HG02885 (cell line): ENCODE results near the gene TRIM37.
"Not testable (repeated sequence)": the region's sequence is repeated elsewhere in the genome, so short reads cannot be mapped to it uniquely, and the experiment has no call there.

Experiments used
- ATAC-seq: cut with Tn5 transposase; IDR thresholded peaks from one replicate; pipeline ENCODE4 v1.9.1; 2021; ENCODE audit warnings: mild to moderate bottlenecking; ENCODE audit not compliant: unreplicated experiment, poor library complexity

Gene TRIM37

GRCh38 chr17:58965221-58965620 lies 141.5 kb downstream of the TRIM37 start:
- no peak for ATAC-seq

GRCh38 chr17:58960068-58960467 lies 146.6 kb downstream of the TRIM37 start:
- ATAC-seq, result no peak

- not testable (repeated sequence) for ATAC-seq
Observed at GRCh38 chr17:58957725-58958073, 149.0 kb downstream of the TRIM37 start.

GRCh38 chr17:58956997-58957724 lies 149.5 kb downstream of the TRIM37 start:
- ATAC-seq, result no peak

- not testable (repeated sequence) for ATAC-seq
Observed at GRCh38 chr17:58954358-58954757, 152.3 kb downstream of the TRIM37 start.

GRCh38 chr17:58947824-58948223 lies 158.9 kb downstream of the TRIM37 start:
- ATAC-seq, result no peak

- ATAC-seq, result no peak
Observed at GRCh38 chr17:58947411-58947810, 159.3 kb downstream of the TRIM37 start.

- no peak for ATAC-seq
Observed at GRCh38 chr17:58944166-58944565, 162.5 kb downstream of the TRIM37 start.

GRCh38 chr17:58936295-58936694 lies 170.4 kb downstream of the TRIM37 start:
- ATAC-seq, result no peak

- ATAC-seq, result no peak
Observed at GRCh38 chr17:58932956-58933355, 173.7 kb downstream of the TRIM37 start.
